HTR-8/SVneo (cell line): Measurements from ENCODE around the gene SEMA3C.

Experiments used
- DNase-seq: peaks from one replicate; pipeline ENCODE4 v3.0.0; 2011; ENCODE audit warnings: low spot score, mixed read lengths; ENCODE audit not compliant: insufficient read length
- FAIRE-seq: peaks from 2 replicates; lab custom pipeline; 2011; peaks lifted over from hg19 to GRCh38; lab: Jason Lieb, UNC

SEMA3C gene

DNA sequence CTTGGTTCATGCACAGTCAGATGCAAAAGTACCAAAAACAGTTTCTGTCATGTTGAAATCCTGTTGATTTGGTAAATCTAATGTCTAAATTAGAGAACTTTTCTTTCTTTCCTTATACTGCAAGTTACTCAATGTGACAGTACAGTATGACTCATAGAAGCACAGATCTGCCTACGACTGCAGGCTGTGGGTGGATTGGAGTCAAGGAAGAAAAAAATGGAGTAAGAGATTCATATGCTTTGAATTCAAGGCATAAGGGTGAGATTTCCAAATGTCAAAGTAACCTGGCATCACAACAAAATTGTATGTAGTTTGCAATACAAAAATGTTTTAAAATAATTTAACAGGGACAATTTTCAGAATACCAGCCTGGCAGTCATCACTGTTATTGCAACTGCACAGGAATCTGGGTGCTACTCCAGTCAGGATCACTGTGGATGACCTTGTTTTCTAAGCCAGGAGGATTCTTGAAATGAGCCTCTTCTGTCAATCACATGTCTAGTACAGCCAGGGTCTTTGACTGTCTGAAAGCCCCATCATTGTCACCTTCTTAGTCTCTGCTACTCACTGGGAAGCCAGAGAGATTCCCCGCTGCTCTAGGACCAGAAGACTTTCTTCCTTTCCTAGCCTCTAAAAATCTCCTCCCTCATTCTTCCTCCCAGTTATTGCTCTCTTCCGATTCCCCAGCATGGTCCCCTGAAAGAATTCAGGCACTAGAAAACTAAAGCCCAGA lies 196.8 kb downstream of the SEMA3C start:
- no peak for FAIRE-seq
- peak; percentile 19 for DNase-seq

DNA sequence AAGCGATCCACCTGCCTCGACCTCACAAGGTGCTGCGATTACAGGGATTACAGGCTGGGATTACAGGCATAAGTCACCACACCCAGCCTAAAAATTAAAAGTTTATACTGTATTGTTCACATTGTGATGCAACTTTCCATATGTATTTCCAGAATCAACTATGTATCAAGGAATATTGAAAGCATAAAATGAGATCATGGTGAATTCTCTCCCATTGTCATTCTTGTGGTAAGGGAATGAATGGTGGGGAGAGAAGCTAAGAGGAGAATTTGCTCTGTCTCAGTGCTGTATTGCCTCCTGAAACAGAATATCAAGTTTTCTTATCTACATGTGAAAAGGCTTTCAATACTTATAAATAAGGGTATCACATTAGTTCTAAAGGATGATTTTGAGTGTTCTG lies 198.7 kb downstream of the SEMA3C start:
- FAIRE-seq (no peak), DNase-seq (no peak)

DNA sequence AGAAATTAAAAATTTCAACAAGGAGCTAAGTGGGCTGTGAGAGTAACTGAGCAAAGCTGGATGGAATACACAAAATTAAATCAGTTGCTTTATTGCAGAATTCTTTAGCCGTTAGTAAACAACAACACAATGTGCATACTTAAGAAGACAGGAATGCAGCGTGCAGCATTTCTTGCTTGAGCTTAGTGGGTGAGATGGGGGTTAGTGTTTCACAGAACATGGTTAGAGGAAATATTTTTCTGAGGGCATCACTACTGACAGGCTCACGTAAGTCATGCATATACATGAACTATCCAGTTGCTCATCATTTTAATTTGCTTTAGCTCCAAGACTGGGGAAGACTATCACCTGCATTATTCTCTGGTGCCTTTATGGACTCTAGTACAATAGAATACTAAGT lies 199.6 kb downstream of the SEMA3C start:
- DNase-seq: no peak
- FAIRE-seq: no peak

DNA sequence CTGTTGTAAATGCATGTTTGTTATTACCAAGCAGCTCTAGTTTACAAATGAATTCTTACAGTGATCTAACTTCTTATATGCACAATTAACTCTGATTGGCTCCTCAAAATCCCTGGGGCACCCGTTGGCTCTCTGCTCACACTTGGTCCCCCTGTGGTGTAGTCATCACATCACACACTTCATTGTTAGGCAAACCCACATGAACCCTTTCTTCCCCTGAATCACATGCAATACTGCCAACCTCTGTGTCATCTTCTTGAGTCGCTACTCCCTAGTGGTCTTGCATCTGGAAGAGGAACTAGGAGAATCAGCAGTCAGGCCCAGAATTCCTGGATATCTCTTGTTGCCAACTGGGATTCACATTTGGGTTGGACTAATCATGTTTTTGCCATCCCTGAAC lies 207.3 kb downstream of the SEMA3C start:
- no peak for DNase-seq
- no peak for FAIRE-seq

DNA sequence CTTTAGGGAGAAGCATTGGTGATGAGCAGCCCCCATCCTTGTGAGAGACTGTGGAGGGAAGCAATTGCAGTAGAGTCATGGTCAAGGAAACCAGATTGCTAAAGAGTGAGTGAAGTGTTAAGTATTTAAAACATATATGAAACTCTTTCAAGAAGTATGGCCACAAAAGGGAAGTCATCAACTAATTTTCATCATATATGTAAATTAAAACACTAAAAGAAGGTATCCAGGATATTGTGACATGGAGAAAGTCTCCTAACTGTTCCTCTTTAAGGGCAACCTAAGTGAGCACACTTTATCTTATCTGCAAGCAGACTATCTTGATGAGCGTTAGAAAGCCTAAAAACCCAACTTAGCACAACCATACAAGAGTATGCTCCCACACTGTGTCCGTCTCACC lies 210.7 kb downstream of the SEMA3C start:
- DNase-seq (no peak), FAIRE-seq (no peak)

DNA sequence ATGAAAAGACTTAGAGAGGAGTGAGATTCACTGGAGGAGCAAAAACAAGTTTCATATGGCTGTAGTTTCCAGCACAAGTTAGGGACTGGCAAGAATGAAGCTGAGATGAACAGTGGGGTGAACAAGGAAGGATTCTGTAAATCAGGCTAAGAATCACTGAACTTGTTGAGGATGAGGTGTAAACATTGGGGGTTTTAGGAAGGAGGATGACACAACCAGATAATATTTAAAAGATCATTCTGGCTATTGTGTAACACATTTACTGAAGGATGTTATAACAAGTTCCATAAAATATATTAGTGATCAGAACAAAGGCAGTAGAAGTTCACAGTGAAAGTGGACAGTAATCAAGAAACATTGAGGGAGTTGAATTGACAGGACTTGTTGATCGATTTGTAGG lies 211.5 kb downstream of the SEMA3C start:
- DNase-seq (no peak), FAIRE-seq (no peak)

DNA sequence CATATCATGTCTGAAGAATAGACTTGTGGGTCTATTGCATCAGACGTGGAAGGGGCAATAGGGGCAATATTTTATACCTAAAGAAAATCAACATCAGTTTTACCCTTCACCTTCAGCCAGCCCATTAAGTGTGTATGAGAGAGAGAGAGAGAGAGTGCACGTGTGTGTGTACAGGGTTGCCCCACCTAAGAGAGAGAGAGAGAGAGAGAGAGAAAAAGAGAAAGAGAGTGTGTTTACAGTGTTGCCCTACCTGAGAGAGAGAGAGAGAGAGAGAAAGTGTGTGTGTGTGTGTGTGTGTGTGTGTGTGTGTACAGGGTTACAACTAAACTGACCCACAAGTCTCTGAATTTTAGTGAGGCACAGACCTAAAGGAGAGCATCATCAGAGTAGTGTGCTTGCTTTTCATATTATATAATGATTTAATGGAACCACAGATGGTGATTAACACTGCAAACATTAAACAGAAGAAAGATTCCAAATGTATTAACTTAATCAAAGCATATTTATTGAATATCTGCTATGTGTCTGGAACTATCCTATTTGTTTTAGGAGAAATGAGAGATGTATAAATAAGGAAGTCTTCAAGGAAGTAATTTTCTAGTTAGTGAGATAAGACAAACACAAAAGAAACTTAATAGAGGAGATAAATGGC lies 213.6 kb downstream of the SEMA3C start:
- DNase-seq (no peak), FAIRE-seq (no peak)

DNA sequence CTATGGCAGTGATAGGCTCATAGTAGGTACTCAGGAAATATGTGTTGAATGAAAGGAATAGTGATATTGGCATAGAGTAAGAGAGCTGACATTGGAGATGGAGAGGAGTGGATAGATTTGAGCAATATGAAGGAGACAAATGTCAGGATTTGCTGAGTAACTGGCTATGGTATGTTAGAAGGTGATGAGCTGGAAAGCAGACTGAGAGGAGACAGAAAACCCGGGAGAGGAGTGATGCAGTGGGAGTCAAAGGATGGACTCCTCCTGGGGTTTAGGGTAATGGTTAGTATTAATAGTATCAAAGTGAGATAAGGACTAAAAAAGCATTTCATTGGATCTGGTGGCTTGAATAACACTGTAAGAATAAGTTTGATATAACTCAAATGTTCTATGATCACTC lies 215.6 kb downstream of the SEMA3C start:
- no peak for FAIRE-seq
- DNase-seq: no peak

DNA sequence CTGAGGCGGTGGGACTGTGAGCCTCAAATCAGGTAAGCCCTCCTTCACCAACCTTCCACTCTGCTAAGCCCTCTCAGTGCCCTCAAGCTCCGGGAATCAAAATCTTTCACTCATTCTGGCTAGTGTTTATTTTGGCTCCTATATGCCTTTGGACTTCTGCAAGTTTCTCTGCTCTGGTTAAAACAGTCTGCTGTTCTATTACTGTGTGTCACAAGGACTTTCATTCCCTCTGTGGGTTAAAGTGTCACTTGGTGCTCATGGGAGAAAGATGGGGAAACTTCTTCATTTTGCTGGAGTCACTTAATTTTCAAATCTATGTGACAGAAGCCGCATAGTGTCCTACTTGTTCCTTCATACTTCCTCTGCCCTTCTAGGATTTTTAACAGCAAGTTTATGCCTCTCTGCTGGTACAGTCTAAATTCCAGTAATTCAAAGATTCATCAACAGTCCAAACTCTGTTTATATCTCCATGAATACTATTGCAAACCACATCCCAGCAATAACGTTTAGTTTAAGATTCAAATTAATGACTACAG lies 219.1 kb downstream of the SEMA3C start:
- no peak for FAIRE-seq
- no peak for DNase-seq

DNA sequence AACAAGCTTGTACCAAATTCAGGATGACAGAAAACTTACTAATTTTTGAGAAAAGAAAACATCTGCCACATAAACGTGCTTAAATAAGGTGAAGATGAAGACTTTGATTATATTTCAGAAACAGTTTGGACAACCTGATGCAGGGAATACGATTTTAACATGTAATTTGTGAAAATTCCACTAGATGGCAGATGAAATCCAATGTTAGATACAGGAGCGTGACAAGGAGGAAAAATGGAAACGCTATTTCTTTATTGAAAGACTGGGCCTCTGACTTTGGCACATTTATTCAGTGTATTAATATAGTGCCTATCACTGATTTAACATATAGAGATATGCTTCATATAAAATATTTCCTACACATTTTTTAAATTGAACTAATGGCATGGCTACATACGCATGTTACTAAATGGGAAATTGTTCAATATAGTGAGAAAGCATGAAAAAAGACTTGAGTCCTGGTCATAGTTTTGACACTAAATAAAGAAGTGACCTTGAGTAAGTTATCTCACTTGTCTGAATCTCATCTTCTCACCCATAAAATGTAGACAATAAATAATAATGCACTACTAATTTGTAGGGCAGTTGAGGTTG lies 219.7 kb downstream of the SEMA3C start:
- peak; percentile 17 for DNase-seq
- FAIRE-seq: no peak
